MCF 10A (cell line): ENCODE results near the gene HELQ. TPM values are rescaled to one million over a fixed set of nuclear protein-coding genes. Genes with fewer than 3 reads are reported as not detected.

Experiments
- BruUV-seq: library from RNA; stranded (reverse); fragments of 400-500 nt; replicated peaks from 2 replicates; lab custom pipeline; 2021; lab: Mats Ljungman, UMichigan
- CTCF ChIA-PET: fragments of 300-600 bp; sonication (Branson Sonifier 250); formaldehyde crosslinking; extraction: SDS; loops from one replicate; lab custom pipeline; 2021; ENCODE audit warnings: antibody characterized with exemption, inconsistent platforms; lab: Yijun Ruan, JAX
- POLR2A ChIA-PET: fragments of 300-600, 350-650 bp; sonication (Branson Sonifier 250); formaldehyde crosslinking; extraction: SDS; loops from one replicate; lab custom pipeline; 2020; ENCODE audit warnings: antibody characterized with exemption, inconsistent platforms; lab: Yijun Ruan, JAX
- DNase-seq: peaks from one replicate; pipeline ENCODE4 v3.0.0-alpha.2; 2018; ENCODE audit not compliant: unreplicated experiment
- H3K27ac Mint-ChIP-seq: one replicate; pipeline ENCODE4 v1.8.0; 2022; ENCODE audit warnings: mild to moderate bottlenecking, low read depth, mixed read lengths; ENCODE audit not compliant: unreplicated experiment
- H3K27me3 Mint-ChIP-seq: one replicate; pipeline ENCODE4 v1.8.0; 2022; ENCODE audit warnings: mixed read lengths; ENCODE audit not compliant: insufficient read depth, unreplicated experiment
- H3K36me3 Mint-ChIP-seq: one replicate; pipeline ENCODE4 v1.8.0; 2022; ENCODE audit warnings: mild to moderate bottlenecking, moderate library complexity, mixed read lengths; ENCODE audit not compliant: insufficient read depth, unreplicated experiment
- H3K4me1 Mint-ChIP-seq: one replicate; pipeline ENCODE4 v1.8.0; 2022; ENCODE audit warnings: mixed read lengths; ENCODE audit not compliant: insufficient read depth, unreplicated experiment
- H3K4me3 Mint-ChIP-seq: one replicate; pipeline ENCODE4 v1.8.0; 2022; ENCODE audit warnings: mild to moderate bottlenecking, moderate library complexity, mixed read lengths; ENCODE audit not compliant: unreplicated experiment
- H3K9me3 Mint-ChIP-seq: one replicate; pipeline ENCODE4 v1.8.0; 2022; ENCODE audit warnings: mixed read lengths; ENCODE audit not compliant: unreplicated experiment
- intact Hi-C: fragments of 100-400 bp; cut with micrococcal nuclease; formaldehyde crosslinking; loops from 2 replicates; pipeline ENCODE4 v1.14.1; 2022
- total RNA-seq: library from RNA; stranded (reverse); gene quantifications from 2 replicates; pipeline ENCODE4 v1.2.3, GENCODE V29; 2022
- TF ChIP-seq, protein P1 (sequence below): fragments of 200-600 bp; IDR thresholded peaks from one replicate; pipeline ENCODE4 v1.8.0; 2022; ENCODE audit warnings: antibody characterized with exemption, mild to moderate bottlenecking; ENCODE audit not compliant: unreplicated experiment

Gene HELQ
- total RNA-seq, 1 experiment from 2014 or later, result 12.8 TPM

DNA sequence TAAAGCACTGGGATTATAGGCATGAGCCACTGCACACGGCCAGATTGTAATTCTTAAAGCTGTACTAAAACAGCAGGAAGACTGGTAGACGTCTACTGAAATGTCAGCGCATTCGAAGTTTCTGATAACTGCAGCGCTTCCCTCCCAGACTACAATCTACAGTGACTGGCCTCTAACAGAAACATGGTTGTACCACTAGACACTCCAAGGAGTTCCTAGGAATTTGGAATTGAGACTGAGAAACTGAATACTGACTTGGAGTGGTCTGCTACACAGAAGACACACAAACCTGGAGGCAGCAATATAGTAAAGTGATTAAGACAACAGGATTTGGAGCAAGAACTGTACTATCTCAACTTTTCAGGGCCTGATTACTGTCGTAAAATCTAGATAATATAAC is 937 bp downstream of the HELQ start:
- H3K36me3 Mint-ChIP-seq, result peaks cover 67% of the 10 kb centered on the region
- peaks cover 17% of the 10 kb centered on the region for H3K4me1 Mint-ChIP-seq
- ChIA-PET CTCF (interaction anchor here (0.7 to 1.7 kb wide), 4 partner anchors 76 to 170 kb away, joined by 4 to 5 read pairs (median 4); partner anchors contain the start of gene COQ2), POLR2A (interaction anchor here (0.6 to 4.3 kb wide), 21 partner anchors 10 to 569 kb away, joined by 3 to 22 read pairs (median 5); partner anchors contain the start of genes ABRAXAS1, COQ2 and HPSE)
- H3K27me3 Mint-ChIP-seq, result no peaks in the 10 kb centered on the region
- DNase-seq, result peak; percentile 4
- TF ChIP-seq, protein P1, sequence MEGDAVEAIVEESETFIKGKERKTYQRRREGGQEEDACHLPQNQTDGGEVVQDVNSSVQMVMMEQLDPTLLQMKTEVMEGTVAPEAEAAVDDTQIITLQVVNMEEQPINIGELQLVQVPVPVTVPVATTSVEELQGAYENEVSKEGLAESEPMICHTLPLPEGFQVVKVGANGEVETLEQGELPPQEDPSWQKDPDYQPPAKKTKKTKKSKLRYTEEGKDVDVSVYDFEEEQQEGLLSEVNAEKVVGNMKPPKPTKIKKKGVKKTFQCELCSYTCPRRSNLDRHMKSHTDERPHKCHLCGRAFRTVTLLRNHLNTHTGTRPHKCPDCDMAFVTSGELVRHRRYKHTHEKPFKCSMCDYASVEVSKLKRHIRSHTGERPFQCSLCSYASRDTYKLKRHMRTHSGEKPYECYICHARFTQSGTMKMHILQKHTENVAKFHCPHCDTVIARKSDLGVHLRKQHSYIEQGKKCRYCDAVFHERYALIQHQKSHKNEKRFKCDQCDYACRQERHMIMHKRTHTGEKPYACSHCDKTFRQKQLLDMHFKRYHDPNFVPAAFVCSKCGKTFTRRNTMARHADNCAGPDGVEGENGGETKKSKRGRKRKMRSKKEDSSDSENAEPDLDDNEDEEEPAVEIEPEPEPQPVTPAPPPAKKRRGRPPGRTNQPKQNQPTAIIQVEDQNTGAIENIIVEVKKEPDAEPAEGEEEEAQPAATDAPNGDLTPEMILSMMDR, result no peak
- H3K27ac Mint-ChIP-seq, result peak overlapping the region; percentile 100
- BruUV-seq, result no TSS peak
- no peaks in the 10 kb centered on the region for H3K9me3 Mint-ChIP-seq
- intact Hi-C loops, result loop anchor here (1.0 kb wide), 3 partner anchors 92 to 170 kb away; partner anchors contain the start of genes COQ2 and HPSE
- peak overlapping the region; percentile 98 for H3K4me3 Mint-ChIP-seq

DNA sequence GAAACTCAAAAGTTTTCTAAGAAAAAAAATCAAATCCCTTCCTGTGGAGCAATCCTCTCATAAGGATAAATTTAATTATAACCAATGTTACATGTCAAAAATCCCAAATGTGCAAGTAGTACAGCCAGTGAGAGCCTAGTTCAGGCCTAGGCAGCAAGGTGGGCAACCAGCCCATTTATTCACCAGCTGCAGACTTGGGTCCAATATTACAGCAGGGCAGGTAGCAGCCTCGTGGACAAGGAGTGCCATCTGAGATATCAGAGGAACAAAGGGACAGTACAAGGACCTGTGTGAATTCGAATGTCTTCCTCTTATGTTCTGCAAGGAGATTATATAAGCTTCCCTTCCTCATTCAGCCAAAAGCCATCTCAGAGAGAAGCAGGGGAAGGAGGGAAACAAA is 6.6 kb downstream of the HELQ start:
- DNase-seq, result no peak
- CTCF ChIA-PET, result no interaction called here
- intact Hi-C loops, result no loop called here
- no TSS peak for BruUV-seq
- H3K4me1 Mint-ChIP-seq, result peaks cover 10% of the 10 kb centered on the region
- no peak overlapping the region for H3K27ac Mint-ChIP-seq
- no peak overlapping the region for H3K4me3 Mint-ChIP-seq
- H3K36me3 Mint-ChIP-seq, result peaks cover 52% of the 10 kb centered on the region
- H3K27me3 Mint-ChIP-seq, result no peaks in the 10 kb centered on the region
- H3K9me3 Mint-ChIP-seq, result no peaks in the 10 kb centered on the region
- POLR2A ChIA-PET, result no interaction called here
- TF ChIP-seq, protein P1, result no peak

DNA sequence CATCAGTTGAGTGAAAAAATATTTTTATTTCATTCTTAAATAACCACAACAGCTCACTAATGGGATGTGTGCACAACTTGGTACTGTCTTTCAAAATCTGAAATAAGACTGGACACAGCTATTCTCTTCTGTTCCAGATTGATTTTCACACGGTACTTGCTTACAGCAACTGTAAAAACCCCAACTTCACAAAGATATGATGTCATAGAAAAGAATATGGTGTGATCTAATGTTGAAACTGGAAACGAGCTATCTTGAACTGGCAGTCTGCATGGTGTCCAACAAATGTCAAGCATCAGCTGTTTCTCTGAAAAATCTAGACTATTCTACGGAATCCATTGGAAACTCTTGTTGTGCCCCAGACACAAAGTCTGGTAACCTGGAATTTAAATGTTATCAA is 14.7 kb downstream of the HELQ start:
- intact Hi-C loops, result no loop called here
- H3K4me1 Mint-ChIP-seq, result no peaks in the 10 kb centered on the region
- BruUV-seq, result no TSS peak
- TF ChIP-seq, protein P1, result no peak
- no peak overlapping the region for H3K27ac Mint-ChIP-seq
- DNase-seq, result no peak
- ChIA-PET POLR2A (interaction anchor here (2.5 kb wide), 1 partner anchor 14 kb away, joined by 11 read pairs; the partner anchor contains the start of genes HELQ and MRPS18C), CTCF (interaction anchor here (0.6 to 1.2 kb wide), 3 partner anchors 10 to 167 kb away, joined by 3 to 4 read pairs (median 3); no protein-coding TSS in a partner anchor)
- peaks cover 74% of the 10 kb centered on the region for H3K36me3 Mint-ChIP-seq
- H3K4me3 Mint-ChIP-seq, result no peak overlapping the region
- no peaks in the 10 kb centered on the region for H3K27me3 Mint-ChIP-seq
- no peaks in the 10 kb centered on the region for H3K9me3 Mint-ChIP-seq

DNA sequence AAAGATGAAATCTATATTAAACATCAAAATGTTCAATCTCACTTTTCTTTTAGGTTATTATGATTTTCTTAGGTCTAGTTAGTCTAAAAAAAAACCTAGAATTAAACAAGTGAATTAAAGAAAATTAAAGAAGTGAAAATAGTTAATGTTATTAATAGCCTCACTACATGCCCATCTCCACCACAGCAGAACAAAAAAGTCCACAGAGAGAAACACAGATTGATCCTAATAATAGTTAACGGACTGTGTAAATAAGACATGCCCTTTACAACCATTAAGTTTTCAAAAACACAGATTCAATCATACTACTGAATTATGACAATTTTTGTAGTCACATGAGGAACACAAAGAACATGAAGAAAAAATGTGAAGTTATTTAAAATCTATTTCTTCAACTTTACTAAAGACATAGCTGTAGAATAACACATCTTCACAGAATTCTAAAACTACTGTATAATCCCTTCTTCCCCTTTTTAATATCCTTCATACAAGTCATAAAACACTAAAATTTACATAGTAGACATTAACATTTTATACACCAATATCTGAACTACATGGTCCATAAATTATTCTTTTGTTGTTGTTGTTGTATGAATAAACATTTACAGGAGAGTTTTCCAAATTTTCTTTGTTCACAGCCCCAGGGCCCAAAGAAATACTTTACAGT is 15.3 kb downstream of the HELQ start:
- no TSS peak for BruUV-seq
- TF ChIP-seq, protein P1, result no peak
- CTCF ChIA-PET, result interaction anchor here (1.2 kb wide), 1 partner anchor 10 kb away, joined by 3 read pairs; no protein-coding TSS in a partner anchor
- no peak for DNase-seq
- H3K36me3 Mint-ChIP-seq, result peaks cover 71% of the 10 kb centered on the region
- intact Hi-C loops, result no loop called here
- no peaks in the 10 kb centered on the region for H3K9me3 Mint-ChIP-seq
- no peaks in the 10 kb centered on the region for H3K27me3 Mint-ChIP-seq
- no peak overlapping the region for H3K27ac Mint-ChIP-seq
- H3K4me1 Mint-ChIP-seq, result no peaks in the 10 kb centered on the region
- POLR2A ChIA-PET, result interaction anchor here (2.5 kb wide), 1 partner anchor 15 kb away, joined by 11 read pairs; the partner anchor contains the start of genes HELQ and MRPS18C
- no peak overlapping the region for H3K4me3 Mint-ChIP-seq
